GM12801 (cell line): Measurements from ENCODE around the gene COL6A2.

Experiments used
- CTCF ChIP-seq: IDR thresholded peaks from one replicate; pipeline ENCODE4 v1.5.1; 2011; ENCODE audit warnings: control low read depth; ENCODE audit not compliant: insufficient read length; ENCODE audit errors: extremely low read depth

COL6A2 gene

GRCh38 chr21:46153247-46154154 lies 55.6 kb downstream of the COL6A2 start:
- TF ChIP-seq CTCF, result no peak

- TF ChIP-seq CTCF, result no peak
These were observed 56.4 kb downstream of the COL6A2 start for GRCh38 chr21:46154155-46154954.

DNA sequence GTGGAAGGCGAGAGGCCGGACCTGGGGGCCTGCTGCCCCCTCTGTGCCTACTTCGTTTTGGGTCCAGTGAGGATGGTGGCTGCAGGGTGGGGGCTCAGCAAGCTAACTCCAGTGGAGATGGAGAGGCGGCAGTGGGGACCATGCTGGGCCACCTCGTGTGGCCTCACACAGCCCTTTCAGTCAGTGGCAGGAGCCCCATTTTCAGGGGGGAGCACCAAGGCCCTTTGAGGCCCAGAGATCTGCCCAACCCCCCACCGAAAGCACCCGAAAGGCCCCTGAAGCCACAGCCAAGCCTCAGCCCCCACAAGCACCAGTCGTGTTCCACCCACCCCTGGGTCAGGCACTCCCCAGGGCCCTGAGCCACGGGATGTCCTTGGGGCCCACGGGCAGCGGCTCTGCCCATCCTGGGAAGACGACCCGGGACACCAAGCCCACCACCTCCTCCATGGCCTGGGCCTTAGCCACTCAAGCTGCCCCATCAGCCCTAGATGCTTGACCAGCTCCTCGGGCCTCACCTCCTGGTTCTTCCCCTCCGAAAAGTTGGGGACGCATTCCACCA lies 57.1 kb downstream of the COL6A2 start:
- no peak for TF ChIP-seq CTCF

DNA sequence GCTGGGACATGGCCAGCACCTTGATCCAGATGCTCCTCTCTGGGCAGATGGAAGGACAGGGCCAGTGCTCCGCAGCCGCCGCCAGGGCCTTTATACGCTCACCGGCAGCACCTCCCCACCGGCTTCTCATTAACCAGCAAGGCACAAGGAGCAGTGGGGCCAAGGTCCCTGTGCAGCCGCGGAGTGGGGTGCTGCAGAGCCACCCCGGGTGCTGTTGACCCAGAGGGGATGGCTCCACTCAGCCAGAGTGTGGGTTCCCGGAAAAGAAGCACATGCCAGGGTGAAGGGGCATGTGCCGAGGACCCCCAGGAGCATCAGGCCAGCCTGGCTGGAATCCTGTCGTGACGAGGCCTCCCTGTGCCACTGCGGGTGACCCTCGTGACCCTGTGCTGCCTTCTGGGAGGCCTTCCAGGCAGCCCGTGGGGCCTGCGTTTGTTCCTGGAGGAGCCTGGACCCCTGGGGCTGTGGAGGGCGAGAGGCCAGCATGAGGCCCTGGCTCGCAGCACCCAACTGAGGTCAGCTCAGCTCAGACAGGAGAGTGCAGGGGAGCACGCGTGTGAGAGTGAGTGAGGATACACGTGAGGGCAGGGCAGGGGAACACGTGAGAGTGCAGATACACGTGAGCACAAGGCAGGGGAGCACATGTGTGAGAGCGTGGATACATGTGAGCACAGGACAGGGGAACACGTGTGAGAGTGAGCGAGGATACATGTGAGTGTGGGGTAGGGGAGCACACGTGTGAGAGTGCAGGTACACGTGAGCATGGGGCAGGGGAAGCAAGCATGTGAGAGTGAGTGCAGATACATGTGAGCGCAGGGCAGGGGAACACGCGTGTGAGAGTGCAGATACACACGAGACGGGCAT lies 57.8 kb downstream of the COL6A2 start, which contains the start of gene FTCD:
FTCD (minus strand) TSS at position 66 of the 864 bp plus-strand sequence; CDS start at position 10, 56 bp downstream.
- TF ChIP-seq CTCF, result no peak

- no peak for TF ChIP-seq CTCF
These were observed 58.4 kb downstream of the COL6A2 start for GRCh38 chr21:46156378-46156645.

DNA sequence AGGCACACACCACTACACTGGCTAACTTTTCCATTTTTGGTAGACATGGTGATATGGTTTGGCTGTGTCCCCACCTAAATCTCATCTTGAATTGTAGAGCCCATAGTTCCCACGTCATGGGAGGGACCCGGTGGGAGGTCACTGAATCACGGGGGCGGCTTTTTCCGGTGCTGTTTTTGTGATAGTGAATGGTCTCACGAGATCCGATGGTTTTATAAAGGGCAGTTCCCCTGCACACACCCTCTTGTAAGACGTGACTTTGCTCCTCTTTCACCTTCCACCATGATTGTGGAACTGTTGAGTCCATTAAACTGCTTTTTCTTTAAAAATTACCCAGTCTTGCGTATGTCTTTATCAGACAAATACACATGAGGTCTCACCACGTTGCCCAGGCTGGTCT lies 58.8 kb downstream of the COL6A2 start:
- no peak for TF ChIP-seq CTCF
